ENCODE results near the gene CLCN6. TPM values are rescaled to one million over a fixed set of nuclear protein-coding genes. Genes with fewer than 3 reads are reported as not detected.
A peak's percentile ranks its signal among the peaks of the same experiment; 100 is the strongest.

CLCN6 gene
- total and polyA plus RNA-seq, 2 of the 13 experiments (the other 11 are each of a cell fraction or from before 2014, with no cell fraction given), result 14.9 to 19.3 TPM

GRCh38 chr1:11805422-11806306, at the start of gene CLCN6, which contains the start of gene MTHFR (continued):
- no peak; the same call in 1 of the 2 replicates for TF ChIP-seq ZNF431 (CRISPR knock-in tag; IDR thresholded peaks at IDR 0.05; ENCODE audit: borderline replicate concordance, low read depth)
- peak; percentile 81; the same call in 1 of the 2 replicates for TF ChIP-seq ZNF329 (CRISPR knock-in tag; IDR thresholded peaks at IDR 0.05; ENCODE audit: low read depth)
- 0 out of 2 replicates have a peak, but pooled peaks have one; percentile 65 for TF ChIP-seq HNRNPL (IDR thresholded peaks at IDR 0.05; ENCODE audit: low read depth, low read length)
- TF ChIP-seq HNF1B (CRISPR knock-in tag; IDR thresholded peaks at IDR 0.05), result peak; percentile 94
- no peak for TF ChIP-seq THYN1 (CRISPR knock-in tag; IDR thresholded peaks at IDR 0.05; ENCODE audit: borderline replicate concordance, low read depth)
- no peak for TF ChIP-seq ZNF644 (CRISPR knock-in tag; IDR thresholded peaks at IDR 0.05; ENCODE audit: low read depth)
- peak; percentile 44; the same call in 1 of the 2 replicates for TF ChIP-seq KMT2A (CRISPR knock-in tag; IDR thresholded peaks at IDR 0.05)
- TF ChIP-seq NAIF1 (CRISPR knock-in tag; IDR thresholded peaks at IDR 0.05; ENCODE audit: borderline replicate concordance), result peak; percentile 89
- no peak; the same call in 1 of the 2 replicates for TF ChIP-seq RNF2 (conservative IDR thresholded peaks at IDR 0.05; ENCODE audit: low read depth)
- no peak for TF ChIP-seq RCOR2 (CRISPR knock-in tag; IDR thresholded peaks at IDR 0.05)
- TF ChIP-seq ZNF276 (CRISPR knock-in tag; IDR thresholded peaks at IDR 0.05; ENCODE audit: low read depth), result peak; percentile 92; the same call in 1 of the 2 replicates
- TF ChIP-seq SOX5 (CRISPR knock-in tag; IDR thresholded peaks at IDR 0.05; ENCODE audit: borderline replicate concordance), result peak; percentile 49; the same call in 1 of the 2 replicates
- TF ChIP-seq ZNF34 (CRISPR knock-in tag; IDR thresholded peaks at IDR 0.05; ENCODE audit: borderline replicate concordance), result 0 out of 2 replicates have a peak, but pooled peaks have one; percentile 65
- peak; percentile 95 for TF ChIP-seq RBFOX2 (IDR thresholded peaks at IDR 0.05; ENCODE audit: low read depth, low read length)
- peak; percentile 79; the same call in 1 of the 2 replicates for TF ChIP-seq ZNF691 (CRISPR knock-in tag; IDR thresholded peaks at IDR 0.05; ENCODE audit: borderline replicate concordance, low read depth)
- TF ChIP-seq ATF7-NPFF (CRISPR knock-in tag; IDR thresholded peaks at IDR 0.05; ENCODE audit: low read depth), result no peak; the same call in 1 of the 2 replicates
- TF ChIP-seq ZNF790 (CRISPR knock-in tag; IDR thresholded peaks at IDR 0.05; ENCODE audit: borderline replicate concordance), result no peak
- no peak for TF ChIP-seq PAWR (CRISPR knock-in tag; IDR thresholded peaks at IDR 0.05; ENCODE audit: borderline replicate concordance)
- TF ChIP-seq FOXA3 (CRISPR knock-in tag; IDR thresholded peaks at IDR 0.05), result peak; percentile 14; the same call in 1 of the 2 replicates
- peak; percentile 37; the same call in 1 of the 2 replicates for TF ChIP-seq ZFP41 (CRISPR knock-in tag; IDR thresholded peaks at IDR 0.05; ENCODE audit: borderline replicate concordance)
- no peak for TF ChIP-seq DBP (CRISPR knock-in tag; IDR thresholded peaks at IDR 0.05; ENCODE audit: not compliant biosample characterization)
- peak; percentile 76 for TF ChIP-seq DR1 (CRISPR knock-in tag; IDR thresholded peaks at IDR 0.05)
- 0 out of 2 replicates have a peak, but pooled peaks have one; percentile 54 for TF ChIP-seq THAP7 (CRISPR knock-in tag; IDR thresholded peaks at IDR 0.05)

Measured in HepG2 (cell line).